Gastrocnemius medialis (tissue), 4 donors: ENCODE measurements around the gene MALRD1.

Experiments
- POLR2A ChIP-seq, 2 donors: fragments of 450-650 bp; IDR thresholded peaks; one replicate each; pipeline ENCODE4 v1.6.1; 2017; ENCODE audit warnings: antibody characterized with exemption in 2 of 2, mild to moderate bottlenecking in 2 of 2, moderate library complexity in 2 of 2
- TF ChIP-seq, protein P1 (sequence below), 5 experiments: fragments of 450-650 bp in 3 of 5; fragments of 200-600 bp in 2 of 5; sonication (generic) in 2 of 5; IDR thresholded peaks in 4 of 5; conservative IDR thresholded peaks in 1 of 5; 1 replicate in 4 of 5; 2 replicates in 1 of 5; pipeline ENCODE4 v1.5.1; 2016 to 2019; ENCODE audit warnings: antibody characterized with exemption in 5 of 5, mild to moderate bottlenecking in 3 of 5, moderate library complexity in 3 of 5

DNA sequence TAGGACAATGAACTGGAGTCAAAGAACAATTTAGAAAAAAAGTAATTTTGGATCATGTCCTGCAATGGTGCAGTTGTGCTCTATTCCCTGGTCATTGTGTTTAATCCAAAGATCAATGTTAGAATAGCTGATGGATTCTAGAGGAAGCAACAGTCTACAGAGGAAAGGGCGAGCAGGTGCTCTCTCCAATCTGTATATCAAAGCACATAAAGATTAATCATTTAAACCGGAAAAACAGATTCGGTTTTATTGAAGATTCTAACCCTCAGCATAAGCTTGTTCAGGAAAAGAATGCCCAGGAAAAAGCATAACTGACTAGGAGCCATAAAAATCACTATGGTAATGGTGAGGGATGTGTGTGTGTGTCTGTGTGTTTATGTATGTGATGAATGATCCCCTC, 110.3 kb downstream of the MALRD1 start:
- TF ChIP-seq, protein P1, sequence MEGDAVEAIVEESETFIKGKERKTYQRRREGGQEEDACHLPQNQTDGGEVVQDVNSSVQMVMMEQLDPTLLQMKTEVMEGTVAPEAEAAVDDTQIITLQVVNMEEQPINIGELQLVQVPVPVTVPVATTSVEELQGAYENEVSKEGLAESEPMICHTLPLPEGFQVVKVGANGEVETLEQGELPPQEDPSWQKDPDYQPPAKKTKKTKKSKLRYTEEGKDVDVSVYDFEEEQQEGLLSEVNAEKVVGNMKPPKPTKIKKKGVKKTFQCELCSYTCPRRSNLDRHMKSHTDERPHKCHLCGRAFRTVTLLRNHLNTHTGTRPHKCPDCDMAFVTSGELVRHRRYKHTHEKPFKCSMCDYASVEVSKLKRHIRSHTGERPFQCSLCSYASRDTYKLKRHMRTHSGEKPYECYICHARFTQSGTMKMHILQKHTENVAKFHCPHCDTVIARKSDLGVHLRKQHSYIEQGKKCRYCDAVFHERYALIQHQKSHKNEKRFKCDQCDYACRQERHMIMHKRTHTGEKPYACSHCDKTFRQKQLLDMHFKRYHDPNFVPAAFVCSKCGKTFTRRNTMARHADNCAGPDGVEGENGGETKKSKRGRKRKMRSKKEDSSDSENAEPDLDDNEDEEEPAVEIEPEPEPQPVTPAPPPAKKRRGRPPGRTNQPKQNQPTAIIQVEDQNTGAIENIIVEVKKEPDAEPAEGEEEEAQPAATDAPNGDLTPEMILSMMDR (IDR thresholded peaks at IDR 0.05 in 4 of 5, conservative IDR thresholded peaks at IDR 0.05 in 1 of 5): no peak
- no peak for TF ChIP-seq POLR2A (IDR thresholded peaks at IDR 0.05)
